Mesenchymal stem cell (in vitro differentiated cells and primary cell): Measurements from ENCODE around the gene CLOCK. TPM values are rescaled to one million over a fixed set of nuclear protein-coding genes. Genes with fewer than 3 reads are reported as not detected.

Source experiments
- DNase-seq: peaks from one replicate; pipeline ENCODE4 v3.0.0-alpha.2; 2013
- H2AFZ ChIP-seq: one replicate; pipeline ENCODE4 v1.6.1; 2013; ENCODE audit warnings: low read depth, mild to moderate bottlenecking, control low read depth, inconsistent platforms, low read length, moderate library complexity
- H2AK5ac ChIP-seq: 2 replicates; pipeline ENCODE4 v1.6.1; 2013; ENCODE audit warnings: low read length, moderate library complexity, mild to moderate bottlenecking, inconsistent platforms; ENCODE audit not compliant: severe bottlenecking
- H2BK120ac ChIP-seq: one replicate; pipeline ENCODE4 v1.6.1; 2013; ENCODE audit warnings: low read depth, mild to moderate bottlenecking, inconsistent platforms, low read length, moderate library complexity
- H2BK12ac ChIP-seq, 2 experiments: one replicate each; pipeline ENCODE4 v1.6.1; 2013; ENCODE audit warnings: inconsistent platforms in 2 of 2, low read length in 2 of 2, mild to moderate bottlenecking in 2 of 2, moderate library complexity in 2 of 2, control low read depth in 1 of 2
- H2BK15ac ChIP-seq: one replicate; pipeline ENCODE4 v1.6.1; 2013; ENCODE audit warnings: mild to moderate bottlenecking, low read depth, inconsistent platforms; ENCODE audit not compliant: poor library complexity, severe bottlenecking
- H2BK5ac ChIP-seq: 2 replicates; pipeline ENCODE4 v1.6.1; 2013; ENCODE audit warnings: low read depth, mild to moderate bottlenecking, low read length, control low read depth, inconsistent platforms; ENCODE audit not compliant: poor library complexity, severe bottlenecking
- H3K14ac ChIP-seq, 2 experiments: one replicate each; pipeline ENCODE4 v1.6.1; 2013; ENCODE audit warnings: inconsistent platforms in 2 of 2, low read length in 2 of 2, control low read depth in 1 of 2, mild to moderate bottlenecking in 1 of 2, moderate library complexity in 1 of 2
- H3K18ac ChIP-seq, 2 experiments: one replicate each; pipeline ENCODE4 v1.6.1; 2013; ENCODE audit warnings: inconsistent platforms in 2 of 2, low read length in 2 of 2, control low read depth in 1 of 2, low read depth in 1 of 2, mild to moderate bottlenecking in 1 of 2
- H3K23ac ChIP-seq, 2 experiments: one replicate each; pipeline ENCODE4 v1.6.1; 2013; ENCODE audit warnings: inconsistent platforms in 2 of 2, low read length in 2 of 2, mild to moderate bottlenecking in 2 of 2, moderate library complexity in 2 of 2, control low read depth in 1 of 2
- H3K27ac ChIP-seq: 2 replicates; pipeline ENCODE4 v1.5.1; 2013; ENCODE audit warnings: mild to moderate bottlenecking, moderate library complexity, low read length, control low read depth, inconsistent platforms; ENCODE audit not compliant: poor library complexity, severe bottlenecking
- H3K27me3 ChIP-seq, 2 experiments: 2 replicates each; pipeline versions ENCODE4 v1.6.1 to v1.7.0; 2013; ENCODE audit warnings: low read length in 2 of 2, mild to moderate bottlenecking in 2 of 2, moderate library complexity in 2 of 2, control low read depth in 1 of 2, inconsistent platforms in 1 of 2; ENCODE audit not compliant: control insufficient read depth in 1 of 2, insufficient read depth in 1 of 2
- H3K36me3 ChIP-seq, 2 experiments: 2 replicates each; pipeline versions ENCODE4 v1.6.1 to v1.7.0; 2013; ENCODE audit warnings: low read length in 2 of 2, control low read depth in 1 of 2, inconsistent platforms in 1 of 2, low read depth in 1 of 2, mild to moderate bottlenecking in 1 of 2; ENCODE audit not compliant: insufficient read depth in 2 of 2, control insufficient read depth in 1 of 2
- H3K4ac ChIP-seq, 2 experiments: one replicate each; pipeline ENCODE4 v1.6.1; 2013; ENCODE audit warnings: inconsistent platforms in 2 of 2, low read length in 2 of 2, mild to moderate bottlenecking in 2 of 2, moderate library complexity in 2 of 2, control low read depth in 1 of 2, low read depth in 1 of 2
- H3K4me1 ChIP-seq: 2 replicates; pipeline ENCODE4 v1.6.1; 2013; ENCODE audit warnings: low read depth, low read length, control low read depth; ENCODE audit not compliant: control insufficient read depth, insufficient read depth
- H3K4me2 ChIP-seq: 2 replicates; pipeline ENCODE4 v1.6.1; 2013; ENCODE audit warnings: low read length, mild to moderate bottlenecking, inconsistent platforms; ENCODE audit not compliant: poor library complexity, severe bottlenecking
- H3K4me3 ChIP-seq, 2 experiments: 2 replicates each; pipeline versions ENCODE4 v1.5.1 to v1.7.0; 2013; ENCODE audit warnings: low read length in 2 of 2, mild to moderate bottlenecking in 2 of 2, control low read depth in 1 of 2, low read depth in 1 of 2; ENCODE audit not compliant: insufficient read depth in 1 of 2
- H3K79me1 ChIP-seq: replicated peaks from 2 replicates; pipeline ENCODE4 v1.6.1; 2013; ENCODE audit warnings: mild to moderate bottlenecking, control low read depth, low read length, inconsistent platforms; ENCODE audit not compliant: poor library complexity, severe bottlenecking
- H3K9ac ChIP-seq: 2 replicates; pipeline ENCODE4 v1.7.0; 2013; ENCODE audit warnings: mild to moderate bottlenecking, low read length, moderate library complexity
- H3K9me3 ChIP-seq: 2 replicates; pipeline ENCODE4 v1.7.0; 2013; ENCODE audit warnings: mild to moderate bottlenecking, low read length; ENCODE audit not compliant: control insufficient read depth
- H4K8ac ChIP-seq: one replicate; pipeline ENCODE4 v1.6.1; 2013; ENCODE audit warnings: inconsistent platforms, mild to moderate bottlenecking, low read length, moderate library complexity
- H4K91ac ChIP-seq: one replicate; pipeline ENCODE4 v1.6.1; 2013; ENCODE audit warnings: mild to moderate bottlenecking, low read length, inconsistent platforms
- WGBS: methylation state at CpG from one replicate; pipeline ENCODE4 v1.1.7; 2013; ENCODE audit warnings: mixed read lengths; 5-methylcytosine and 5-hydroxymethylcytosine counted together
- small RNA-seq: library from polyadenylated mRNA; stranded (forward); fragments of <200 nt; extraction: miRNeasy Mini kit (QIAGEN cat#:217004); gene quantifications from one replicate; pipeline ENCODE3, GENCODE V24; 2013; ENCODE audit warnings: low read depth

The CLOCK gene

GRCh38 chr4:55380576-55380975 lies 166.1 kb downstream of the CLOCK start:
- Histone ChIP-seq H3K4ac (no peak overlapping the region), H3K4me2 (no peak overlapping the region), H2BK12ac (no peak overlapping the region), H2BK5ac (no peak overlapping the region), H3K79me1 (no peaks in the 10 kb centered on the region), H3K27ac (no peak overlapping the region), H2AK5ac (no peak overlapping the region), H3K14ac (no peak overlapping the region), H2BK15ac (no peak overlapping the region), H3K4me1 (peaks cover 3% of the 10 kb centered on the region), H3K23ac (no peak overlapping the region), H3K9ac (no peak overlapping the region), H2BK120ac (no peak overlapping the region), H3K4me3 (no peak overlapping the region), H3K9me3 (no peaks in the 10 kb centered on the region), H4K8ac (no peak overlapping the region), H2AFZ (no peak overlapping the region), H4K91ac (no peak overlapping the region), H3K36me3 (peaks cover 0 to 2% of the 10 kb centered on the region in 2 experiments), H3K27me3 (no peaks in the 10 kb centered on the region), H3K18ac (no peak overlapping the region)
- WGBS = 71% methylated on average over 1 of the region's 2 CpGs
- DNase-seq = no peak

- Histone ChIP-seq H4K91ac (no peak overlapping the region), H3K4me3 (no peak overlapping the region), H3K4me2 (no peak overlapping the region), H3K14ac (no peak overlapping the region), H3K23ac (no peak overlapping the region), H3K36me3 (peaks cover 2 to 3% of the 10 kb centered on the region in 2 experiments), H3K18ac (no peak overlapping the region), H4K8ac (no peak overlapping the region), H2BK12ac (no peak overlapping the region), H3K4ac (no peak overlapping the region), H3K9me3 (no peaks in the 10 kb centered on the region), H2AFZ (no peak overlapping the region), H2BK120ac (no peak overlapping the region), H2AK5ac (no peak overlapping the region), H3K9ac (no peak overlapping the region), H2BK5ac (no peak overlapping the region), H3K27ac (no peak overlapping the region), H3K27me3 (no peaks in the 10 kb centered on the region), H2BK15ac (no peak overlapping the region), H3K4me1 (peaks cover 3% of the 10 kb centered on the region), H3K79me1 (no peaks in the 10 kb centered on the region)
- no peak for DNase-seq
- WGBS = 93% methylated on average over 11 of the region's 13 CpGs
Observed at GRCh38 chr4:55378617-55379467, 167.9 kb downstream of the CLOCK start.

Small RNA genes lying within 50 kb of the gene (small RNA-seq; reads per million reads assigned to genes)
- not detected for gene RF00019
